HG02623 (cell line): ENCODE data around the gene ULBP1.
"Not testable (repeated sequence)": the region's sequence is repeated elsewhere in the genome, so short reads cannot be mapped to it uniquely, and the experiment has no call there.

ENCODE experiments used
- ATAC-seq: cut with Tn5 transposase; IDR thresholded peaks from one replicate; pipeline ENCODE4 v1.9.1; 2021; ENCODE audit warnings: moderate library complexity; ENCODE audit not compliant: unreplicated experiment

Gene ULBP1, protein sequence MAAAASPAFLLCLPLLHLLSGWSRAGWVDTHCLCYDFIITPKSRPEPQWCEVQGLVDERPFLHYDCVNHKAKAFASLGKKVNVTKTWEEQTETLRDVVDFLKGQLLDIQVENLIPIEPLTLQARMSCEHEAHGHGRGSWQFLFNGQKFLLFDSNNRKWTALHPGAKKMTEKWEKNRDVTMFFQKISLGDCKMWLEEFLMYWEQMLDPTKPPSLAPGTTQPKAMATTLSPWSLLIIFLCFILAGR

DNA sequence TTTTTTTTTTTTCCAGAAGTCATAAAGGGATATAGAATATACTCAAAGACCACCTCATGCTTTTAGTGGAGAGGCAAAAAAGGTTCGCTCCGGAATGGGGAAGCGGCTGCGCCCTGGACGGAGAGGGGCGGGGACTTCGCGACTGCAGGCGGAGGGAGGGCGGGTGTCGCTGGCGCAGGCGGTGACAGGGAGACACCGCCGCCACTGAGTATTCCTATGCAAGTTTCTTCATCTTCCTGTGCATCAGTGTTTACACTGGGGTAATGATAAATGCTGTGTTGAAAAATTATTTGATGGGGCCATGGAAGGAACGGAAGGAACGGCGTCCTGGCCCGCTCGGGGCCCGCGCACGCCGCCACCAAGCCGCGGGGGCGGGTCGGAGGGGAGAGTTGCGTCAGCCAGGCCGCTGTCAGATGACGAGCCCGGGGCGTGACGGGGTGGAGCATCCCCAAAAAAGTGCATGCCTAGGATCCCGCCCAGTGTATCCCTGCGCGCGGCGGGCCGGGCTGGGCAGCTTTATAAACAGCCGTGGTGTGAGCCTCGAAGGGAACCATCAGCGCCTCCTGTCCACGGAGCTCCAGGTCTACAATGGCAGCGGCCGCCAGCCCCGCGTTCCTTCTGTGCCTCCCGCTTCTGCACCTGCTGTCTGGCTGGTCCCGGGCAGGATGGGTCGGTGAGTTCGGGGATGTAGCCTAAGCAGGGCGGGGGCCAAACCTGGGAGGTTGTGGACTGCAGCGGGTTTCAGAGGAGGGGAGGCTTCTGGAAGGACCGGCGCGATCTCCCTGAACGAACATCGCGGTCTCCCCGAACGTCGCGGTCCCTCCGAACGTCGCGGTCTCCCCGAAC lies at the start of gene ULBP1:
Gene ULBP1, plus strand, starts transcription at position 482 of the 846 bp plus-strand sequence. Its CDS starts 107 bp downstream, at position 589.
- no peak for ATAC-seq

DNA sequence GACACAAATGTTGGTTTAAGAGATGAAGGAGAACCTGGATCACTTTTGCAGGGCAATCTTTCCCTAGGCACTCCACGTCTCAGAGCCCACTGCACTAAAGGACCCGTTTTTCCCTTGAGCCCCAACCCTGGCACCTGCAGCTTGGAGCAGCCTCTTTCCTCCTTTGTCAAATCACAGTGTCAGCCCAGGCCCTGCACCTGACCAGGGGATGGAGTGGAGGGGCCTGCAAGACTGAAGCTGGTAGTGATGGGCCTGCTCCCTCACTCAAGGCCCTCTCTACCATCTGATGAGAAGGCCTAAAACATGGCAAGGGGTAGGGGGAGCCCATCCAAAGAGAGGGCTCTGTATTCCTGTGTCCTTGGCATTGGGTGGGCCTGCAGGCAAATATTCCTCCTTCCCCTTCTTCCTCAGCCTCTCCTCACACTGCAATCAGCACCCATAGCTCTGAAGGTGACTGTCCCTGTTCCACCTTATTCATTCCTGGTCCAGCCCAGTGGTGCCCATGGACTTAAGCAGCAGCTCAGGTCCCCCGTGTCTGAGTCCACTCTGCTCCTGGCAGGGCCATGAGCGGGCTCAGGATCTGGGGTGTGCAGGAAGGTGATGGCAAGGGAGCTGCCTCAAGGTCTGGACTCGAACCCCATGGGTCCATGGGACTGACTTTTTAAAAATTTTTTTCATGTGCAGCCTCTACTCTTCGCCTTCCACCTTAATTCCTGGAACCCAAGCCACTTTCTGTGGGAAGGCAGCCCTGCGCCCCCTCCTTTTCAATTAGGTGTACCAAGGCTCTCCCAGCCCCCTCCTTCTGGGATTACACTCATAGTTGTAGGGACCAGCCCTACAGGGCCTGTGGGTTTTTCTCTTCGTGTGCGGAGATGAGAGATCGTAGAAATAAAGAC lies 47.5 kb upstream of the ULBP1 start:
- no peak for ATAC-seq

- no peak for ATAC-seq
Observed at GRCh38 chr6:149917679-149918078, 46.1 kb upstream of the ULBP1 start.

- no peak for ATAC-seq
Observed at GRCh38 chr6:149918151-149918905, 45.4 kb upstream of the ULBP1 start.

DNA sequence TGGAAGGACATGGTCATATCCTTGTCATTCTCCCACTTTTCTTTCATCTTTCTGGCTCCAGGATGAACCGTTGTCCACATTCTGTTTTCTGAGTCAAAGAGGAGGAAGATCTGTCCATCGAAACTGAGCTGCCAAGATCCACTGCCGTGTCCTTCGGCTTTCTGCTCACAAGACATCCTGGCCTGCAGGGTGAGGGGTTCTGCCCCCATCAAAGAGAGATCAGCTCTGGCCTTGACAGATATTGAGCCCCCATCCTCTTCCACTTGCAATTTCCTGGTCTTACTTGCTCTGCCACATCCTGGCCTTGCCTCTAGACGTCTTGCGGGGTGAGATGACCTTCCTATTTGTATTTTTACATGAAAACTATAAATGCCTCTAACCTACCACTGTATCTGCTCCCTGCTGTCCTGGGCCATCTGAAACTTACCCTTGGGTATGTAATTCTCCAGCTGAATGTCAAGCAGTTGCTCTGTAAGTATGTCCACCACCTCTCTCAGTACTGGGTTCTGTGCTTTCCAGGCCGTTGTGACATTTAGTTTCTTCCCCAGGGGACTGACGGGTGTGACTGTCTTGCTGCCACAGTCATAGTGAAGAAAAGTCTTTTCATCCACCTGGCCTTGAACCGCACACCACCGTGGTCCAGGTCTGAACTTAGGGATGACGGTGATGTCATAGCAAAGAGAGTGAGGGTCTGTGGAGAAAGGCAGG lies 44.5 kb upstream of the ULBP1 start:
- not testable (repeated sequence) for ATAC-seq

DNA sequence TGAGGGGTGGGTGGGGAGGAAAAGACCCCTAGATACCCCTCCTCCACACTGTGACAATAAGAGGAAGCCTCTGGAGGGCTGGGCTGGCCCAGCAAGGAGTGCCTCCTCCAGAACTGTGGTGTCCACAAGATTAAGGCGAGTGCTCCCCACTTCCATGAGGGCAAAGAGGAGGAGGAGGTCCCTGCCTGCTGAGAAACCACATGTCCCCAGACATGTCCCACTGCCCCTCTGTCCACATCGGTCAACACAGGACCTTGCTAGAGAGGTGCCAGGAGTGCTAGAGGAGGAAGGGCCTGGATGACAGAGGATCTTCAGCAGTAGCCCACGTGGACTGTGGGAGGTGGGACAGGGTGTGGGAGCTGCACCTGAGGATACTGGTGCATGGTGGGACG lies 43.9 kb upstream of the ULBP1 start:
- no peak for ATAC-seq

DNA sequence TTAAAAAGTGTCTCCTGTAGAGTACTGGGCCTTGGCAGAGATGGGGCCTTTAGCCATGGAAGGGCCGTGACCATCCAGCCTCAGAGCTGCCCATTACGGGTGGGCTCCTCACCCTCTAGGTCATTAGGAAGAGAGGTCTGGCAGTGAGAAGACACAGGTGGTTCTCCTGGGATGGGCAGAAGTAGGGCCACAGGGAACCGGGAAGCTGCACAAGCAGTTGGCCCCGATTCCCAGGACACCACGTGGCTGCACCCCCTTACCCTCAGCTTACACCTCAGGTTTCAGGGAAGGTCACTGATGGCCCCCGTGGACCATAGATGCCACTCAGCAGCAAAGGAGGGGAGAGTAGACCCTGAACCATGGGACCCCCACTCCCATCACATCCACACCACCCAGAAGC lies 42.4 kb upstream of the ULBP1 start:
- ATAC-seq: no peak

- not testable (repeated sequence) for ATAC-seq
Observed at GRCh38 chr6:149922091-149922490, 41.7 kb upstream of the ULBP1 start.

GRCh38 chr6:149922642-149923326 lies 41.0 kb upstream of the ULBP1 start, which contains the start of gene RAET1G:
TSS of gene RAET1G (minus strand) at chr6:149923121. CDS start at chr6:149923010, 111 bp downstream.
- no peak for ATAC-seq

DNA sequence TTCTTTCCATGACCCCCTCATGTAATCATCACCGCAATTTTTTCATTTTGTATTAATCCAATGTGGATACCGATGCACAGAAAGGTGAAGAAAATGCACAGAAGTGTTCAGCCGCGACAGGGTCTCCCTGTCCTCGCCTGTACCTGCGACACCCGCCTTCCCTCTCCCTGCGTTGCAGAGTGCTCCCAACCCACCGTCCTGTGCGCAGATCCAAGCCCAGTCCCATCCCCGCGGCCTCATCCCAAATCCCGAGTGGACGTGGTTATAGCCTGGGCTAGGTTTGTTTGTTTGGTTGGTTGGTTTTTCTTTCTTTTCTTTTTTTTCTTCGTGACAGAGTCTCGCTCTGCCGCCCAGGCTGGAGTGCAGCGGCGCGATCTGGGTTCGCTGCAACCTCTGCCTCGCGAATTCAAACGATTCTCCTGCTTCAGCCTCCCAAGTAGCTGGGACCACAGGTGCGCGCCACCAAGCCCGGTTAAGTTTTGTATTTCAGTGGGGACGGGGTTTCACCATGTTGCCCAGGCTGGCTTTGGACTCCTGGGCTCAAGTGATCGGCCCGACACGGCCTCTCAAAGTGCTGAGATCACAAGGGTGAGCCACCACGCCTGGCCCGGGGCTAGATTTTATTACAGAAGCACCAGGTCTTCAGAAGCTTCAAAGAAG lies 40.3 kb upstream of the ULBP1 start:
- ATAC-seq: no peak

DNA sequence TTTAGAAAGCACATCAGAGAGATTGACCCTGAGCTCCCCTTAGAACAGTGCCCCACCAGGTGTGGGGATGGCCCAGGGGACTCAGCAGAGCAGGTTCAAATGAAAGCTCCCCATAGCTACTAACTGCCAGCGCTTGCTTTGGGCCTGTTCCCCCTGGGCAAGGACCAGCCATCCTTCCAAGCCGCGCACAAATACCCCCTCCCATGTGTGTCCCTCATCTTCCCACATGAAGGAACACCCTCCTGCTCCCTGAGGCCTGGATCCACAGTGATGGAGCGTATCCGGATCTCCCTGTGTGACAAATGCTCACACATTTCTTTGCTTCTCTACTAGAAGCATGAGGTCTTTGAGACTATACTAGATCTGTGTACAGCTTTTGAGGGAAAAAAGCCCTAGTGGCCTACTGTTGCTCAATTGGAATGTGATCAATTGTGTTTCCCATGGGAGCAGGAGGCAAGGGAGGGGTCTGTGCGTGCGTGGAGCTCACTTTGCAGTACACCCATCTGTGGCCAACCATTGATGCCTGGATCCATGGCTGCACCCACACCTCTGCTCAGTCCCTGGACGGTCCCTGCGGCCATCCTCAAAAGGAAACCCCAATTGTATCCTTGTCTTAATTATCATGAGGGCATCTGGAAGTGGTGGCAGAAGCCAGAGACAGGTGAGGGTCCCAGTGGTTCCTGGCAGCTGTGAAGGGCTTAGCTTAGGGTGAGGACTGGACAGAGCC lies 39.4 kb upstream of the ULBP1 start:
- no peak for ATAC-seq

DNA sequence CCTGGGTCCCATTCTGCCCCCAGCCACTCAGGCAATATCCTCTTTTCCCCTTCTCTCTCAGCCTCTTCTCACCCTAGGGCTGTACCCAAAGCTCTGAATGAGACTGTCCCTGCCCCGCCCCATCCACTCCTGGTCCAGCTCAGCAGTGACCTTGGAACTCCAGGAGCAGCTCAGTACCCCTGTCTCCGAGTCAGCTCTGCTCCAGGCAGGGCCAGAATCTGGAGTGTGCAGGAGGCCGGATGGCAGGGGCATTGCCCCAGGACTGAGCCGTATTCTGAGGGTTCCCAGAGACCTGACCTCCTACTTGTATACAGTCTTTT lies 38.9 kb upstream of the ULBP1 start:
- no peak for ATAC-seq

- ATAC-seq: no peak
Observed at GRCh38 chr6:149925253-149925973, 38.3 kb upstream of the ULBP1 start.

GRCh38 chr6:149925974-149926777 lies 37.6 kb upstream of the ULBP1 start:
- no peak for ATAC-seq

GRCh38 chr6:149927025-149927424 lies 36.7 kb upstream of the ULBP1 start:
- ATAC-seq: not testable (repeated sequence)

DNA sequence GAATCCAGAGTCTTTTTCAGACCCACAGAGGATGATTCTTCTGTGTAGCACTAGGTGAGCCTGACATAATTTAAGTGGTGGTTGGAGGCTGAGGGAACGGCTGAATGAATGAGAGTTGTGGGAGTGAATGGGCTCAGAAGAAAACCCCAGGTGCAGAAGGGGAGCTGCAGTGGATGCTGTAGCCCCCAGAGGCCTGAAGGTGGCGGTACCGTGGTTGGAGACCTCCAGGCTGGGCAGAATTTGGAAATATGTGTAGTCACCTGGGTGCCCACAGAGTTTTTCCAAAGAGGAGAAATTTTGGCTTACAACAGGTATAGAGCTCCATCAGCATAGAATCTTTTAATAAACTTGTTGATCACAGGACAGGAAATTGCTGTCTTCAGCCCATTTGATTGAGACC lies 34.3 kb upstream of the ULBP1 start:
- ATAC-seq: no peak

DNA sequence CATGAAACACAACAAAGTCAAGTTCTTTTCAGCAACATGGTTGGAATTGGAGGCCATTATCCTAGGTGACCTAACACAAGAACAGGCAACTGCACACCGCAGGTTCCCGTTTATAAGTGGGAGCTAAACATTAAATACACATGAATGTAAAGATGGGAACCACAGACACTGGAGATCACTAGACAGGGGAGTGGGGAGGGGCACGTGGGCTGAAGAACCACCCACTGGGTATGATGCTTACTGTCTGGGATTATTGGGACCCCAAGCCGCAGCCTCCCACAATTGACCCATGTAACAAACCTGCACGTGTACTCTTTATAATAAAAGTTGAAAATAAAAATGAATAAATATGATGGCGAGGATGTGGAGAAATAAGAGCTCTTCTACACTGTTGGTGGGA lies 32.2 kb upstream of the ULBP1 start:
- ATAC-seq: no peak
